Measurements from ENCODE around the gene LCORL.

LCORL gene

DNA sequence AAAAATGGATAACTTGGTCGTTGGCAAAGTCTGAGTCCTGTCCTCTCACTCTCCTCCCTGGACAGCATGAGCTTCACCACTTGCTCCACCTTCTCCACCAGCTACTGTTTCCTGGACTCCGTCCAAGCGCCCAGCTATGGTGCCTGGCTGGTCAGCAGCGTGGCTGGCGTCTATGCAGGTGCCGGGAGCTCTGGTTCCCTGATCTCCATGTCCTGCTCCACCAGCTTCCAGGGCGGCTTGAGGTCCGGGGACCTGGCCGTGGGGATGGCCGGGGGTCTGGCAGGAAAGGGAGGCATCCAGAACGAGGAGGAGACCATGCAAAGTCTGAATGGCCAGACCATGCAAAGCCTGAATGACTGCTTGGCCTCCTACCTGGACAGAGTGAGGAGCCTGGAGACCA, 109.9 kb downstream of the LCORL start:
- H3K36me3 ChIP-seq (ENCODE audit: control insufficient read depth in 1 of 2, insufficient read depth in 2 of 2, low read length in 2 of 2): peaks cover 4 to 11% of the 10 kb centered on the region in 2 donors
- H3K27me3 ChIP-seq (ENCODE audit: control insufficient read depth in 1 of 2, insufficient read depth in 2 of 2, low read length in 2 of 2): no peaks in the 10 kb centered on the region
- no peaks in the 10 kb centered on the region for H3K9me3 ChIP-seq (ENCODE audit: control insufficient read depth in 1 of 2, low read length in 2 of 2)
- H3K27ac ChIP-seq (ENCODE audit: low read depth, low read length): no peak overlapping the region
- H3K4me3 ChIP-seq (ENCODE audit: low read depth in 1 of 2, low read length in 2 of 2): no peak overlapping the region
- no peak overlapping the region for H3K9ac ChIP-seq (ENCODE audit: low read depth in 1 of 2, low read length in 2 of 2)
- H3K4me1 ChIP-seq (ENCODE audit: control insufficient read depth in 1 of 2, insufficient read depth in 2 of 2, low read length in 2 of 2): no peaks in the 10 kb centered on the region

DNA sequence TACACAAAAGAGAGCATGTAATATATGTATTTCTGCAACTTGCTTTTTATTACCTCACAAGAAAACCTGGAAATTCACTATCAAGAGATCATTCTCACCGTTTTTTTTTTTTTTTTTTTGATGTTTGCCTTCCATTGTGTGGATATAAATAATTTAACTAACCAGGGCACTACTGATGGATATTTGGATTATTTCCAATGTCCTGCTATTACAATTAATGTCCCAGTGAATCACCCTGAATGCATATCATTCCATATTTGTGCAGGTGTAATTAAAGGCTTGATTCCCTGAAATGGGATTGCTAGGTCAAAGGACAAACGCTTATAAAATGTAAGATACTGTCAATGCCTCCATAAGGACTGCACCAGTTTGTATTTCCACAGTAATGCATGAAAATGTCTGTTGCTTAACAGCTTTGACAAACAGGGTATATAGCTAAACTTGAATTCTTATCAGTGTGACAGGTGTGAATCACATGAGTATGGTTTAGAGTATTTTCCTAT, 123.0 kb downstream of the LCORL start:
- Histone ChIP-seq H3K9me3 (ENCODE audit: control insufficient read depth in 1 of 2, low read length in 2 of 2) (no peaks in the 10 kb centered on the region), H3K27ac (ENCODE audit: low read depth, low read length) (no peak overlapping the region), H3K36me3 (ENCODE audit: control insufficient read depth in 1 of 2, insufficient read depth in 2 of 2, low read length in 2 of 2) (no peaks in the 10 kb centered on the region), H3K4me1 (ENCODE audit: control insufficient read depth in 1 of 2, insufficient read depth in 2 of 2, low read length in 2 of 2) (peaks cover 0 to 12% of the 10 kb centered on the region in 2 donors), H3K4me3 (ENCODE audit: low read depth in 1 of 2, low read length in 2 of 2) (no peak overlapping the region), H3K9ac (ENCODE audit: low read depth in 1 of 2, low read length in 2 of 2) (no peak overlapping the region), H3K27me3 (ENCODE audit: control insufficient read depth in 1 of 2, insufficient read depth in 2 of 2, low read length in 2 of 2) (no peaks in the 10 kb centered on the region)

DNA sequence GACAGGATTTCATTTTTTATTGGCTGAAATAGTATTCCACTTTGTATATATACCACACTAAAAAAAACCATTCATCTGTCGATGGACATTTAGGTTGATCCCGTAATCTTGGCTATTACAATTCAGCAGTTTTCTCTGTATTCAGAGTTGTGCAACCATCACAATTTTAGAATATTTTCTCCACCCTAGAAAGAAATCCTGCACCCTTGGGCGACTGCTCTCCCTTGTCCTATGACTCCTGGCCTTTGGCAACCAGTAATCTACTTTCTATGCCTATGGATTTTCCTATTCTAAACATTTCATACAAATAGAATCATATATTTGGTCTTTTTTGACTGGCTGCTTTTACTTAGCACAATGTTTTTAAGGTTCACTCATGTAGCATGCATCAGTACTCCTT, 126.1 kb downstream of the LCORL start:
- Histone ChIP-seq H3K36me3 (ENCODE audit: control insufficient read depth in 1 of 2, insufficient read depth in 2 of 2, low read length in 2 of 2) (no peaks in the 10 kb centered on the region), H3K4me1 (ENCODE audit: control insufficient read depth in 1 of 2, insufficient read depth in 2 of 2, low read length in 2 of 2) (peaks cover 0 to 12% of the 10 kb centered on the region in 2 donors), H3K27me3 (ENCODE audit: control insufficient read depth in 1 of 2, insufficient read depth in 2 of 2, low read length in 2 of 2) (no peaks in the 10 kb centered on the region), H3K4me3 (ENCODE audit: low read depth in 1 of 2, low read length in 2 of 2) (no peak overlapping the region), H3K27ac (ENCODE audit: low read depth, low read length) (no peak overlapping the region), H3K9ac (ENCODE audit: low read depth in 1 of 2, low read length in 2 of 2) (no peak overlapping the region), H3K9me3 (ENCODE audit: control insufficient read depth in 1 of 2, low read length in 2 of 2) (no peaks in the 10 kb centered on the region)

DNA sequence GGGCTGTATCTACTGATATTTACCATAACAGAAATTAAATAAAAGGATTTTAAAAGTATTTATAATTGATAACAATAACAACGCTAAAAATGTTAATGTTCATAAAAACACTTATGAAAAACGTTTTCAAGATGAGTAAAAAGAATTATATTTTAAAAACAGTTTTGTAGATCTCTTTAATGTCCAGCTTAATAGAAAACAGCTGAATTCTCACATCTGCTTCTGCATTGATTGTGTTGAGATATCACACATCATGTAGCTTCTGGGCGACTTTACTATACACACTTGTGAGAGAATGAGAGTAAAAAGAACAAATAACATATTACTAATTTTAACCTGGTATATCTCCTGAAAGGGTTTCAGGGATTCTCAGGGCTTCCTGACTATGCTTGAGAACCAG, 127.1 kb downstream of the LCORL start:
- no peaks in the 10 kb centered on the region for H3K9me3 ChIP-seq (ENCODE audit: control insufficient read depth in 1 of 2, low read length in 2 of 2)
- H3K27me3 ChIP-seq (ENCODE audit: control insufficient read depth in 1 of 2, insufficient read depth in 2 of 2, low read length in 2 of 2): no peaks in the 10 kb centered on the region
- no peak overlapping the region for H3K9ac ChIP-seq (ENCODE audit: low read depth in 1 of 2, low read length in 2 of 2)
- H3K27ac ChIP-seq (ENCODE audit: low read depth, low read length): no peak overlapping the region
- no peaks in the 10 kb centered on the region for H3K36me3 ChIP-seq (ENCODE audit: control insufficient read depth in 1 of 2, insufficient read depth in 2 of 2, low read length in 2 of 2)
- no peak overlapping the region for H3K4me3 ChIP-seq (ENCODE audit: low read depth in 1 of 2, low read length in 2 of 2)
- H3K4me1 ChIP-seq (ENCODE audit: control insufficient read depth in 1 of 2, insufficient read depth in 2 of 2, low read length in 2 of 2): peaks cover 0 to 11% of the 10 kb centered on the region in 2 donors

DNA sequence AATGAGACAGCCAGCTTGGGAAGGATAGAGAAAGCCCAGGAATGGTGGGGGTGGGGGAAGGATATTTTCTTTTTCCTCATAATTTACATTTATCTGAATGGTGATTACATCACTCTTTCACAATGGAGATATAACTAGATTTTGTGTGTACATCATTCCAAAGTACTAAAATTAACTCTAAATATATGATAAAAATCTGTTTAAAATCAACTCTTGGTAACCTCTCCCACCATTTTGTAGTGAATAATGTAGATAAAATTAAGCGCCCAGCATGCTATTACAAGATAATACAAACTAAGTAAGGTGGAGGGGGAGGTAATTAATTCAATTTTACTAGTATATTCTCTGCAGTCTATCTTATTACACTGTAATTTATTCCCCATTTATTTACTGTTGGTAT, 131.9 kb downstream of the LCORL start:
- Histone ChIP-seq H3K4me1 (ENCODE audit: control insufficient read depth in 1 of 2, insufficient read depth in 2 of 2, low read length in 2 of 2) (no peaks in the 10 kb centered on the region), H3K27me3 (ENCODE audit: control insufficient read depth in 1 of 2, insufficient read depth in 2 of 2, low read length in 2 of 2) (no peaks in the 10 kb centered on the region), H3K27ac (ENCODE audit: low read depth, low read length) (no peak overlapping the region), H3K4me3 (ENCODE audit: low read depth in 1 of 2, low read length in 2 of 2) (no peak overlapping the region), H3K9me3 (ENCODE audit: control insufficient read depth in 1 of 2, low read length in 2 of 2) (no peaks in the 10 kb centered on the region), H3K36me3 (ENCODE audit: control insufficient read depth in 1 of 2, insufficient read depth in 2 of 2, low read length in 2 of 2) (peaks cover 0 to 2% of the 10 kb centered on the region in 2 donors), H3K9ac (ENCODE audit: low read depth in 1 of 2, low read length in 2 of 2) (no peak overlapping the region)

DNA sequence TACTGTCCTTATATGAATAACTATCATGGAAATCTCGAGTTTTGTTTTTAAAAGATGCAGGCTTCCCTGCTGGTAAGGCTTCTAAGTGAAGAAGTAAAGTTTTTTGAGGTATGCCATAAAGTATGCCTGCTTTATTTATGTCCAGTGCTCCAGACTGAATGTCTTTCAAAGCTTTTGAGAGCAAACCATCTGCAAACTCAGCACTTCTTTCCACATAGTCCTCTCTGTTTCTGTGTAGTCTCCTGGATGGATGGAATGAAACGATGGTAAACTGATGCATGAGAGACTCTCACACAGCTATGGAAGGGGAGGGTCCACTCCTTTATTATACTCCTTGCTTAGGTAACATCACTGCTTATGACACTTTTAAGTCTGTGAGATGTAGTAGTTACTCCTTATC, 137.0 kb downstream of the LCORL start:
- Histone ChIP-seq H3K4me3 (ENCODE audit: low read depth in 1 of 2, low read length in 2 of 2) (no peak overlapping the region), H3K27me3 (ENCODE audit: control insufficient read depth in 1 of 2, insufficient read depth in 2 of 2, low read length in 2 of 2) (no peaks in the 10 kb centered on the region), H3K27ac (ENCODE audit: low read depth, low read length) (no peak overlapping the region), H3K4me1 (ENCODE audit: control insufficient read depth in 1 of 2, insufficient read depth in 2 of 2, low read length in 2 of 2) (no peaks in the 10 kb centered on the region), H3K9me3 (ENCODE audit: control insufficient read depth in 1 of 2, low read length in 2 of 2) (no peaks in the 10 kb centered on the region), H3K9ac (ENCODE audit: low read depth in 1 of 2, low read length in 2 of 2) (no peak overlapping the region), H3K36me3 (ENCODE audit: control insufficient read depth in 1 of 2, insufficient read depth in 2 of 2, low read length in 2 of 2) (peaks cover 0 to 5% of the 10 kb centered on the region in 2 donors)

DNA sequence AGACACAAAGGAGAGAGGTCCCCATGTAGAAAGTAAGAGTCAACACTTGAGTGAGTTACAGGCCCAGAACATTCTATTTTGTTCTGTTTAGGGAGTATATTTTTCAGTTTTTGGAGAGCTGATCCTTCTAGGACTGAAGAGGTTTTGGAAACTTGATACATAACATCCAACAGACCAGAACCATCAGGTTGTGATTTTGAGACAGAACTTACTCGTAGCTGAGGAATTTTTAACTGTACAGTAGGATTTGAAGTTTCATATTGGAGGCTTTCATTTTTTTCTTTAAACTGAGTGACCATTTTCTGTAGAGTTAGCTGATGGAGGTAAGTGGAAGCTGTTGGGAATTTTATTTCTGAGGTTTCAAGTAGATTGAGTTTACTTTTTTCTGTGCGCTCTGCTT, 137.5 kb downstream of the LCORL start:
- Histone ChIP-seq H3K27me3 (ENCODE audit: control insufficient read depth in 1 of 2, insufficient read depth in 2 of 2, low read length in 2 of 2) (no peaks in the 10 kb centered on the region), H3K9me3 (ENCODE audit: control insufficient read depth in 1 of 2, low read length in 2 of 2) (no peaks in the 10 kb centered on the region), H3K9ac (ENCODE audit: low read depth in 1 of 2, low read length in 2 of 2) (no peak overlapping the region), H3K4me1 (ENCODE audit: control insufficient read depth in 1 of 2, insufficient read depth in 2 of 2, low read length in 2 of 2) (no peaks in the 10 kb centered on the region), H3K4me3 (ENCODE audit: low read depth in 1 of 2, low read length in 2 of 2) (no peak overlapping the region), H3K36me3 (ENCODE audit: control insufficient read depth in 1 of 2, insufficient read depth in 2 of 2, low read length in 2 of 2) (peaks cover 0 to 5% of the 10 kb centered on the region in 2 donors), H3K27ac (ENCODE audit: low read depth, low read length) (no peak overlapping the region)

DNA sequence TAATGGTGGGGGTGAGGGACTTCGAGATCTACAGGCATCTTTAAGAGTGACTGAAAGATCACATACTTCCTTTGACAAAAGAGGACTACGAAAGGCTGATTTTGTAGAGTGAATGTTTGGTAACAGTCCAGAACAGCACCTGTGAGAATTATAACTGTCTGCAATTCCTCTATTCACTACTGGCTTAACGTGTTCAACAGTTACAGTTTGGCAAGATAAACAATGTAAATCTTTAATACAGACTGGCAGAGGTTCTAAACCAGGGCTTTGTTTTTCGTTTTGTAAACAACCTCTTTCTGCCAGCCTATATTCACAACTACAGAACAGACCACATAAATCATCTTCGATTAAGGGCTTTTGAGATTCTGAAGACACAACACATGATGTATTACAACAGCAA, 143.9 kb downstream of the LCORL start:
- Histone ChIP-seq H3K4me1 (ENCODE audit: control insufficient read depth in 1 of 2, insufficient read depth in 2 of 2, low read length in 2 of 2) (no peaks in the 10 kb centered on the region), H3K36me3 (ENCODE audit: control insufficient read depth in 1 of 2, insufficient read depth in 2 of 2, low read length in 2 of 2) (no peaks in the 10 kb centered on the region), H3K27ac (ENCODE audit: low read depth, low read length) (no peak overlapping the region), H3K9me3 (ENCODE audit: control insufficient read depth in 1 of 2, low read length in 2 of 2) (no peaks in the 10 kb centered on the region), H3K27me3 (ENCODE audit: control insufficient read depth in 1 of 2, insufficient read depth in 2 of 2, low read length in 2 of 2) (no peaks in the 10 kb centered on the region), H3K9ac (ENCODE audit: low read depth in 1 of 2, low read length in 2 of 2) (no peak overlapping the region), H3K4me3 (ENCODE audit: low read depth in 1 of 2, low read length in 2 of 2) (no peak overlapping the region)

DNA sequence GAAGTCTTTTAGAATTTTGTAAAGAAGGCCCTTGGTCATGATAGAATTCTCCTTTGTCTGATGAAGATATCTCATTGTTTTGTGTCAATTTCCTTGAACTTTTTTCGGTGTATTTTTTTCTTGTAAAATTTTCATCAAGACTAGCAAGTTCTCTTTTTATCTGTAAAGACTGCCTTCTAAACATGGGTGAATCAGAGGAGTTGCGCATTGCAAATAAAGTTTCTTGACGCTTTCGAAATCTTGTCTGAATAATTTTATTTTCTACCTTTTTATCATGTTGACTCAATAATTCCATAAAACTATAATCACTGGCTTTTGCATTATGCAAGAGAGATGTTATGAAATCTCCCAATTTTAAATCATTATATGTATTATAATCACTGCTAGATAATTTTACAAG, 144.6 kb downstream of the LCORL start:
- Histone ChIP-seq H3K9ac (ENCODE audit: low read depth in 1 of 2, low read length in 2 of 2) (no peak overlapping the region), H3K9me3 (ENCODE audit: control insufficient read depth in 1 of 2, low read length in 2 of 2) (no peaks in the 10 kb centered on the region), H3K27me3 (ENCODE audit: control insufficient read depth in 1 of 2, insufficient read depth in 2 of 2, low read length in 2 of 2) (no peaks in the 10 kb centered on the region), H3K4me1 (ENCODE audit: control insufficient read depth in 1 of 2, insufficient read depth in 2 of 2, low read length in 2 of 2) (no peaks in the 10 kb centered on the region), H3K4me3 (ENCODE audit: low read depth in 1 of 2, low read length in 2 of 2) (no peak overlapping the region), H3K27ac (ENCODE audit: low read depth, low read length) (no peak overlapping the region), H3K36me3 (ENCODE audit: control insufficient read depth in 1 of 2, insufficient read depth in 2 of 2, low read length in 2 of 2) (no peaks in the 10 kb centered on the region)

DNA sequence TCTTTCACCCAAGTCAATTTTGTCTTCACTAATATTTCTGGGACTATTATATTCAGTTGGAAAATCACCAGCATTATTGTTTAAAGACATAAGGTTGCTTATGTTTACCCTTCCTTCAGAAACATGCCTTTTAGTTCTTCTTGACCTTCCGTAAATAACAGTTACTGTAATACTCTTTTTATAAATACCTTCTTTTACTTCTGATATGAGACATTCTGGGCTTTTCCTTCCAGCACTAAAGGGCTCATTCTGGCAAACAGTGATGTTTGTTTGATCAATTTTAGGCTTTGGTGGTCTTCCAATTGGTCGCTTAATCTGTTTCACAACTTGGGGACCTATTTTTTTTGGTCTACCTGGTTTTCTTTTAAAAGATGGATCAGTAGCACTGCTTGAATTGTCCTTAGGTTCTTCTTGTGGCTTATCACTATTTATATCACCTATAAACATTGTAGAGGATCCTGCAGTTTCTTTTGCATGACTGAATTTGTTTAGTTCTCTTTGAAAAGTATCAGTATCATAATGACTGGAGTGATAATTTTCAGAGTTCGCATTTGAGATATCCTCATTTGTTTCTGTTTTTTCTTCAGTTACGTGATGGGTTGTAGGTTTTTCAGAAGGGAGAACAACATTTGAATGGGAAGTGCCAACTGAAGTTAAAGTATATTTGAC, 146.0 kb downstream of the LCORL start:
- Histone ChIP-seq H3K27ac (ENCODE audit: low read depth, low read length) (no peak overlapping the region), H3K36me3 (ENCODE audit: control insufficient read depth in 1 of 2, insufficient read depth in 2 of 2, low read length in 2 of 2) (no peaks in the 10 kb centered on the region), H3K4me3 (ENCODE audit: low read depth in 1 of 2, low read length in 2 of 2) (no peak overlapping the region), H3K9me3 (ENCODE audit: control insufficient read depth in 1 of 2, low read length in 2 of 2) (no peaks in the 10 kb centered on the region), H3K9ac (ENCODE audit: low read depth in 1 of 2, low read length in 2 of 2) (no peak overlapping the region), H3K4me1 (ENCODE audit: control insufficient read depth in 1 of 2, insufficient read depth in 2 of 2, low read length in 2 of 2) (no peaks in the 10 kb centered on the region), H3K27me3 (ENCODE audit: control insufficient read depth in 1 of 2, insufficient read depth in 2 of 2, low read length in 2 of 2) (no peaks in the 10 kb centered on the region)

All from duodenal mucosa (tissue), 2 donors.